Amniotic epithelial cell (primary cell): ENCODE measurements around the gene DGCR8.

Experiments
- DNase-seq: peaks from one replicate; pipeline ENCODE4 v3.0.0-alpha.2; 2010; ENCODE audit warnings: low read depth

Gene DGCR8

DNA sequence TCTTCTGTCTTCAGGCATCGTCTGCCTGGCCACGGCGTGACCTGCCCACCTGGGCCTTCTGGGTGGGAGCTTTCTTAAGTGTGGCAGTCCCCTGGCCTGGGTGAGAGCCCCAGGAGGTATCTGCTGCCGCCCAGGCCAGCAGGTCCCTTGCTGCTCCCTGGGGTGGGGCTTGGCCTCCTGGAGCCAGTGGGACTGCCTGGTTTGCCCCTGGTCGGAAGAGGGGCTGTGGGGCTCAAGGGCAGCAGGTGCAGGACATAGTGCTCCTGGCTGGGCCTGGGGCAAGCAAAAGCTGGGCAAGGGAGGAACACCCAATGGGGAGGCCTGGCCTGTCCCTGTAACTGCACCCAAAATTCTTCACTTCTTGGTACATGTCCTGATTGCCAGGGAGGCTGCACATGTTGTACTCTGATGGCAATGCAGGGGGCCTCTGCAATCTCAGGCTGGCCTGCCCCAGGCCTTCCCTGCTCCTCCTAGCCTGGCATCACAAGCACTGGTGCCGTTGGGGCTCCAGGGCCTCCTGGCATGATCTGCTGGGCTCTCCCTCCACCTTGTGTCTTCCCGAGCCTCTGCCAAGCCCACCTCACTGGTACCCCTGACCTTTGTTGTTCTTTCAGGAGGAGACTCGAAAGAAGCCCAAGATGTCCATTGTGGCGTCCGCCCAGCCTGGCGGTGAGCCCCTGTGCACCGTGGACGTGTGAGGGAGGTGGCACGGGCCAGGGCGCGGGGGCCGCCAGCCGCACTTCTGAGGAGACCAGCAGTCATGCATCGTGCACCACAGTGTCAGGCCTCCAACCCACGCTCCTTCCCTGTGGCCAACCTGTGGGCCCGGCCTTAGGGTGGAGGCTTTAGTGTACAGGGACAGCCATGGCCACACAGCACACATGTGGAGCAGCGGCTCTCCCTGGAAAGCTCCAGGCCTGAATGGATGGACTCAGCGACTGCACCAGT is 29.6 kb downstream of the DGCR8 start:
- DNase-seq, result no peak

DNA sequence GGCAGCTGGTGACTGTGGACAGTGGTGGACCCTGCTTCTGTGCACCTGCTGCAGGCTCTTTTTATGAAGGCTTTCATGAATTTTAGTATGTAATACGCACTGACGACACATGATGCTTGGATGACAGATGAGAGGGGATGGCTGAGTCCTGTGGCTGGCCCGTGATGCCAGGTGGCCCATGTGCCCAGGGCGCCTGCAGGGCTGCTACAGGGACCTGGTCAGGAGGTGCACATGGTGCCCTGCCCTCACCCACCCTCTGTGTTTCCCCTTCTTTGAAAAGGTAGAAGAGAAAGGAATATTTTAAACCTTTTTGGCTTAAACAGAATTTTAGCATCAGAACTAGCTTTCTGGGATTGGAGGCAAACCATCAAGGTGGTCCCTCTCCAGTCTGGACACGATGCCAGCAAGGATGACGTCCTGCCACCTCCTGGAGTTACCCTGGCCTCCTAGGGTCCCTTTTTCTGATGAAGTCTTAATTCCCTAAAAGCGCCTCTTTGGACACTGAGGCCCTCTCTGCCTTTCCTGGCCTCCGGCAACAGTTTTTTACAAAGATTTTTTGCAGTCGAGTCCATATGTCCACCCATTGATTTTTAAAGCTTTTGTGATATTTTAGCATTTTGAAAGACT is 30.4 kb downstream of the DGCR8 start:
- no peak for DNase-seq

DNA sequence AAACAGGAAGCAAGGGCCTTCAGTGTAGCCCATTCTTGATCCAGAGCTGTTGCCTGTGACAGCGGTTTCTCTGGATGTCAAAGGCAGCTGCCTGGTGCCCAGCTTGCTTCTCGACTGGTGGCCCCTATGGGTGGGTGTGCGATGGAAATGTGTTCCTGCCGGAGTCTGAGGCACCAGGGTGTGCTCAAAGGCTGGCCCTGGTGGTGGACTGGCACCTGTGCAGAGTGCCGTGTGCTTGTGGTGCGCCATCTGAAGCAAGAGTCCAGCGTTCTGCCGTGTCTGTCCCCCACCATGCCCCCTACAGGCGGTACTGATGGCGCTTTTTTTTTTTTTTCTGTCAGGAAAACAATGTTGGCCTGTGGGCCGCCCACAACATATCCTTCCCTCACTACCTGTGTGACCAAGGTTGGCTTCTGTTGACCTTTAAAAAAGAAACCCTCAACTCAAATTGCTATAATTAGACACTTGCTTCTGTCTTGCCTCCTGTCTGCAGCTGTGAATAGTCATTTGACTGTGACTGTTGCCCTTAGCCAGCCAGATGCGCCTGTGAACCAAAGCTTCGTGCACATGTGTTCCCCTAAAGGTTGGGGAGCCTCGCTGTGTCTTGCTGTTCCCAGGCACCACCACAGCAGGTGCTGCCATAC is 31.1 kb downstream of the DGCR8 start:
- DNase-seq, result peak; percentile 13

DNA sequence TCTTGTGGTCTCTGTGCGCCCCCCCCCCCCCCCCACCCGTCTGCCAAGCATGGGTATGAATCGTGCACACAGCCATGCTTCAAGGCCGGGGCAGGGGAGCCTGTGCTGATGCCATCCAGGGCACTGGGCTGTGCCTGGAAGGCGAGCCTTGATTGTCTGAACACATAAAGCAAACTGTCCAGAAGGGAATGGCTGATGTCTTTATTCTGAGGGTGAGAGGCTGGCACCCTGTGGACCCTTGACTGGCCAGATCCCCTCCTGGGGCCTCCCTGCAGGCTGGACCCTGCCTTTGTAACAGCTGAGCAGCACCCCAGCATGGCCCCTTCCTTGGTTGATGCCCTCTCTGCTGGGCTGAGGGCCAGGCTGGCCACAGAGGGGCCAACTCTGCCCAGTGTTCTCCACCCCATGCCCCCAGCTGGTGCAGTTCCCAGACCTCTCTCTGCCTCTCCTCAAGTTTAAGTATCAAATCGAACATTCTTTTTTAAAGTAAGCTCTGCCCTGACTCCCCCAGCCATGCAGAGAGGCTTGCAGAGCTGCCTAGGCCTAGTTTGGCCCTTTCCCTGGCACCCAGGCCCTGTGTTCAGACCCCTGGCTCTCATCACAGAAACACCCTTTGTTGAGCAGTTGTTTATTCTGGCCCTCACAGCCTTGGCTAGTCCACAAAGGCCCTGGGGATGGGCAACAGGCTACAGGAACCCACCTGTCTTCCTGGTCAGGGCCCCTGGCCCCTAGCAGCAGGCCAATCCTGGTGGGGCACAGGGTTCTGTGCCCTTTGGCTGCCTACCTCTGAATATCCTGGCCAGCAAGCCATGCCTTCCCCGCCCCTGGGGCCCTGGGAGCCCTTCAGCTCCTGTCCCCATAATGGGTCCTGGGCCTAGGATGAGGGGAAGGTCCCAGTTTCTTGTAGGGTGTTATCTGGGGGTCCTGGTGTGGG is 31.9 kb downstream of the DGCR8 start:
- no peak for DNase-seq

DNA sequence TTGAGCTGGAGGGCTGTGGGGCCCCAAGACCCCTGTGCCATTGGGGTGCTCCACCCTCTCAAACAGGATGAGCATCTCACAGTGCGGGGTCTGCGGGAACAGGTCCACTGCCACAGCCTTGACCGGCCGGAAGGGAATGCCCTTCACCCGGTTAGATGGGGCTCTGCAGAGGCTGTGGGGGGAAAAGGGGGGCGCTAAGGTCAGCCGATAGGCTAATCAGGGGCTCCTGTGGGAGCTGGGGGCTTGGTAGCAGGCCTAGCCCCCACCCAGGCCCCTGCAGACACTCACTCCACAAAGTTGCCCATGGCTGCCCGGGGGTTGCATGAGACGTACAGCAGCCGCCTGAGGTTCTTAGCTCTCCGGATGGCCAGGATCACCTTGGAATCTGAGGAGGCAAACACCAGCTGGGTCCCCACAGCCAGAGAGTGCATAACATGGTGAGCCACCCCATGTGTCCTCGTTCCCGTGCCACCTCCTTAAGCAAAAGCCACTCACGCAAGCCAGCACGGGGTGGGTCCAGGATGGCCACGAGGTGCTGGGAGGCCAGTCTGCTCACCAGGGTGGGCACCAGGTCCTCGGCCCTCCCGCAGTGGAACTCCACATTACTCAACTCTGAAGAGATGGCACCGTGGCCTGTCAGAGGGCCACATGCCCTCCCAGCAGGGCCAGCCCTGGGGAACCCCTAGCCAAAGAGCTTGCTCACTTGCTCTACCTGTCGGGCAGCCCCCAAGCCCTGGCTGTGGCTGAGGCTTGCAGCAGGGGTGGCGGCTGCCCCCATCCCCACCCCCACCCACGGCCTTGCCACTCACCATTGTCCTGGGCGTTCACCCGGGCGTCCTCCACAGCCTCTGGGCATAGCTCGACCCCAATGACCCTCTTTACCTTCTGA is 32.8 kb downstream of the DGCR8 start:
- no peak for DNase-seq

DNA sequence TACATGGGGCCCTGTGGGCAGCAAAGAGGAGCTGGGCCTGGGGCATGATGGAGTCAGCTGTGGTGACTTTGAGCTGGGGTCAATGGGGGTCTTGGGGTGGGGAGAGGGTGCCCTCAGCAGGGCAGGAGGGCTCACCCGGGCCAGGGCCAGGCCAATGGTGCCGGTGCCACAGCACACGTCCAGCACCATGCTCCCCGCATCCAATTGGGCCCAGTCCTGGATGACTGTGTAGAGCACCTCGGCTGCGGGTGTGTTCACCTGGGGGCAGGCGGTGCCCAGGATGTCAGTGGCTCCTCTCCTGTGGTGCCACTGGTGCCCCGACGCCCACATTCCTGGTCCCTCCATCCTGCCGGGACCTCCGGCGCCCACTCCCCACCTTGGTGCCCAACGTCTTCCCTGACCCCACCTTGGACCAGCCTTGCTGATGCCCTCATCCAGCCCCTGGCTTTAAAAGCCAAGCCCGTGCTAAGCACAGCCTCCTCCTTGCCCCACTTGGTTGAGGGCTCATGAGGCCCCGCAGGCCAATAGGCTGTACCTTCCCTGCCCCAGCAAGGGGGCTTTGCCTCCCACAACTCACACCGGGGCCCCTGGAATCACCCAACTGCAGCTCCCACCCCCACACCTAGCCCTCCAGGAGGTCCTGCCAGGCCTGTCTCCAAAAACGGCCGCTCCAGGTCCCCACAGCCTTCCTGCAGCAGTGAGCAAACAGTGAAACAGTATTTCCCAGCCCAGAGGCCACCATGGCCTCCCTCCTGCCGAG is 33.7 kb downstream of the DGCR8 start:
- no peak for DNase-seq

DNA sequence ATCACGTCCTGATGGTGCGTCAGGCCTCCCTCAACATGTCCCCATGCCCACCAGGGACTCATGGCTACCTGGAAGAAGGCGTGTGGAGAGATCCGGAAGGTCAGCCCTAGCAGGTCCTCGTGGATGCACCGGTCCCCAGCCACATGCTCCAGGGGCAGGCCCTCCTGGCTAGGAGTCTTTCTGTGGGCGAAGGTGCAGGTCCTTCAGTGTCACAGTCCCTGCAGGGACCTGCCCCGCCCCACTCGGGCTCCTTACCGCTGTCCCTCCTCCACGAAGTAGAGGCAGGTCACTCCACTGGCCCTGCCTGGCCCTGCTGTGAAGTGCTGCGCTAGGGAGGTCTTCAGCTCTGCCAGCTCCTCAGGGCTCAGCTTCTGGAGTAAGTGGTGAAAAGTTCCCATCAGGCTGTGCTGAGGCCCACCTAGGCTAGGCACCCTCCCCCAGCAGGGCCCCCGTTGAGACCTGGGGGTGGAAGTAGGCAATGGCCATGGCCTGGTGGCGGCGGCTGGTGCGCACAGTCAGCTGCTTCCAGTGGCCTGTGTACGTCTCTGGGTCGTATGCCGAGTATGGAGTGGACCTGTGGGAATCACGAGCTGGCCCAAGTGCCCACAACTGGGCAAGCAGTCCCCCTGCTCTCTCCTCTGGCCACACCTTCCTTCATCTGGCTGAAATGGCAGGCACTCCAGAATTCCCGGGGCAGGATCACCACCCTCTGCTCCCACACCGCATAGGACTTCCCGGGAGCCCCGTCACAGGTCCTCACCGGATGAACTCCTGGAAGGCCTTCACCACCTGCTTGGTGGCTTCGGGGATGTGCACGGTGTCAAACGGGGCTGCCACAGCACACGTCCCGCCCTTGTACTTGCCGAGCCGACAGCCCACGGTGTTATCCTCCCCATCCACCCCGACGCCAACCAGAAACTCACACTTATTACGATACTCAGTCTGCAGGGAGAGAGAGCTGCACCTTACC is 34.8 kb downstream of the DGCR8 start:
- DNase-seq, result no peak

DNA sequence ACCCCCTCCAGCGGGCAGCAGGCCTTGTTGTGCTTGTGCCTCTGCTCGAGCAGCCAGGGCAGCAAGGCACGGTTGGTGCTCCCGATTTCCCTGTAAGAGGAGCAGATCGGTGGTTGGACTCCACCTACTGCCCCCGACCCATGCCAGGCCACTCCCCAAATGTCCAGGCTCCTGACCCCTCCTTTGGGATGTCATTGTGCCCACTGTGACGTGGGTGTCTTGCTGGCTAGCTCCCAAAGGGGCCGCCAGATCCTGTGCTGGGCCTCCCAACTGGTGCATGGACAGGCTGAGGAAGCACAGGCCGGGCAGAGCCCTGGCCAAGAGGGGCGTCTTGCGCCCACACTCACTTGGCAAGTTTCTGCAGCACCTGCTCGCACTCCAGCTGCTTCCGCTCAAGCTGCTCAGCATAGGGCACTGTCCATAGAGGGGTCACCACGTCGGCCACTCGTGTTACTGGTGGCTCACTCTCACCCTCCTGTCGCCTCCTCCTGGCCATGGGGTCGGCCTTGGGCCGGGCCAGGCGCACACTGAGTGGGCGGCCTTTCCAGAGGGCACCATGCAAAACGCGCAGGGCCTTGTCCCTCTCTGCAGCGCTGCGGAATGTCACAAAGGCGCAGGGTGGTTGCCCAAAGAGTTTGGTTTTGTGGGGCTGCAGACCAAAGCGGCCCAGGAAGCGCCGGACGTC is 35.8 kb downstream of the DGCR8 start, which contains the start of gene RANBP1:
TSS of gene RANBP1 (plus strand) at position 414 of the 685 bp plus-strand sequence. CDS start at position 495, 81 bp downstream.
- no peak for DNase-seq

DNA sequence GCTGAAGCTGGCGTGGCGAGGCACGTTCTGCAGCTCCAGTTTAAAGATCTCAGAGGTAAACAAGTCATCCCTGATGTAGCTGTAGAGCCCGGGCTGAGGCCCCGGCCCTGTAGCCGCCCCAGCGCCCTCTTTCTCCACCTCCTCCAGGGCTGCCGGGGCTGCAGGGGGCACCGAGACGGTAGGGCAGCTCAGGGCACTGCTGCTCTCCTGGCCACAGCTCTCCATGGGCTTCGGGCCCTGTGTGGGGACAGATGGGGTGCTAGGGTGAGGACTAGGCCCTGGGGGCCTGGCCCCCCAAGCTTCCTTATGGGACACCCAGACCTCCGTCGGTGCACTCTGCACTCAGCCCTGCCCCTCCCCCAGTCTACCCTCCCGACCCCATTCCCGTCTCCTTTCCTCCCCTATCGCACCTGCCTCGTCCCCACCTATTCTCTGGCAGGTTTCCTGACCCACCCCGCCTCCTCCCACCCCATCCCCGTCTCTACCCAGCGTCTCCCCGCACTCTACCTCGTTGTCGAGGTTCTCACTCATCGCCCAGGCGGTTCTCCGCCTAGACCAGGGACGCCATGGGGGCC is 36.4 kb downstream of the DGCR8 start:
- no peak for DNase-seq

DNA sequence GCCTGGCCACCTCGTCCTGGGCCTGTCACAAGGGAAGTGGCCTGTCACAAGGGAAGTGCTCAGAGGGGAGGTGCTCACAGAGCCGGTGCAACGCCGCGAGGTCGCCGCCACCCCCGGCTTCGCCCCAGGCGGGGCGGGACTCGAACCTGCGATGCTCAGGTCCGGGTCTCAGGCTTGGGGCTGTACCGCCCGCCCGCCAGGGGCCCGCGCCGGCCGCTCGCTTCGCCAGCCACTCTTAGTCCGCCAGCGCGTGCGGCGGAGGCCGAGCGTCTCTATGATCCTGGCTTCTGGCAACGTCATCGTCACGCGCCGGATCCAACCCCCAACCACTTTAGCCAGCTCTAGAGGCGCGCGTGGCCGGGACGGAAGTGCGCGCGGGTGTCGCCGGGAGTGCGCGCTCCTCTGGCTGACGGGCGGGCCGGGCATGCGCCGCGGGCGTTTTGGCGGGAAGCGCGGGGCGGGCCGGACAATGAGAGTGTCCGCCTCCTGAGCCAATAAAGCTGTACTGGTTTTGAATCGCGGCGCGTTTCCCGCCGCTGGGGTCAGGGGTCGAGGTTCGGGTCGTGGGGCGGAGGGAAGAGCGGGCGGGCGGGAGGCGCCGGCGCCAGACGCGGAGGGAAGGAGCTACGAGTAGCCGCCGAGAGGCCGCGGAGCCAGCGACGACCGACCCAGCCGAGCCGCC is 37.1 kb downstream of the DGCR8 start, which contains the start of gene TRMT2A:
TSS of gene TRMT2A (minus strand) at position 276 of the 682 bp plus-strand sequence. CDS start 320 bp downstream, outside the sequence.
- peak; percentile 97 for DNase-seq

DNA sequence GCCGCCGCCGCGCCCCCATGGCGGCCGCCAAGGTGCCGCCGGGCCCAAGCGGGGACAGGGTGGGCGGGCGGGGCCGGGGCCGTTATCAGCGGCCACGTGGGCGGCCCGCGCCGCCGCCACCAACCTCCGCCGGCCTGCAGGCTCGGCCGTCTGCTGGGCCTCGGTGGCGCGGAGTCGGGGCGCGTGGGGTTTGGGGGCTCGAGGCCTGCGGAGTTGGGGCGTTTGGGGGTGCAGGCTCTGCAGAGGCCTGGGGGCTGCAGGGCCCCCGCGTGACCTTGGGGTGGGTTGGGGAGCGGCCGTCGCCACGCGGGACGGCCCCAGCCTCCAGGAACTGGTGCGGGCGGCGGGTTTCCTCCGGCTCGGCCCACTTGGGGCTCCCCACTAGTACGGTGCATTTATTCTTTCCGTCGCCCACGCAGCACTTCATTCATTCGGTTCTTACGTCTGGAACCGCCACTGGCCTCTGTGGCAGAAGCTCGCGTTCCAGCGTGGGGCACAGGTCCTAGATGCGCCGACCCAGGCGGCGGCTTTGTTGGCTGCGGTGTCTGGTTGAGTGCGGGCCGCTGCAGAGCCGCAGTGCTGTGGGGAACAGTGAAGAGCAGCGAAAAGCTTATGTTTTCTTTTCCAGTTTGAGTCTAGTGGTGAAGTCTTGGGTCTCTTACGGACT is 37.7 kb downstream of the DGCR8 start:
- peak; percentile 13 for DNase-seq

DNA sequence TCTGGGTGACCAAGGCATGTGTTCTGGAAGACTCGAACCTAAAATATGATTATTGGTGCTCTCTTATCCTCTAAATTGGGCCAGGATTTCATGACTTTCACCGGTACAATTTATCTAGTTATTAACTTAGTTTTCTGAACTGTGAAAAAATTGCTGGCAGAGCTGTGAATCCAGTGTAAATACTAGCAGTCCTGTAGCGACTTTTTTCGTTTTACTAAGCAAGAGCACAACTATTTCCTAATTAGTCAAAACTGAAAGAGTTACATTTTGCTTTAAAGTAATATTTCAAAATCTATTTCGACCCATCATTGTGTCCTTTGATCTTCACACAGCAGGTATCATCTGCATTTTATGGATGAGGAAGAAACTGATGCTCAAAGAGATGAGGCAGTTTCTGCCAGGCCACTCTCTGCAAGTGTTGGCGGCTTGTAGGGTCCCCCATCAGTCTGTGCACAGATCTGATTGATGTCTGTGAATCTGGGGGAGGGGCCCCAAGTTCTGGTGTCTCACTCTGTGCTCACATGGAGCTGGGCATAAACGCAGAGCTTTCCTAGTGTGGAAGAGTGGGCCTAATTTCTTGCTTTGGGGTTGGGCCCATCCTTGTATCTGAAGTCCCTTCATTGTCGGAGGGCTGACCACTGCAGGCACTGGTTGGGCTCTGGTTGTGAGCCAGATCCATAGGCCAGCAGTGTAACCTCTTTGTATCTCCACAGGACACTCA is 38.4 kb downstream of the DGCR8 start:
- no peak for DNase-seq

DNA sequence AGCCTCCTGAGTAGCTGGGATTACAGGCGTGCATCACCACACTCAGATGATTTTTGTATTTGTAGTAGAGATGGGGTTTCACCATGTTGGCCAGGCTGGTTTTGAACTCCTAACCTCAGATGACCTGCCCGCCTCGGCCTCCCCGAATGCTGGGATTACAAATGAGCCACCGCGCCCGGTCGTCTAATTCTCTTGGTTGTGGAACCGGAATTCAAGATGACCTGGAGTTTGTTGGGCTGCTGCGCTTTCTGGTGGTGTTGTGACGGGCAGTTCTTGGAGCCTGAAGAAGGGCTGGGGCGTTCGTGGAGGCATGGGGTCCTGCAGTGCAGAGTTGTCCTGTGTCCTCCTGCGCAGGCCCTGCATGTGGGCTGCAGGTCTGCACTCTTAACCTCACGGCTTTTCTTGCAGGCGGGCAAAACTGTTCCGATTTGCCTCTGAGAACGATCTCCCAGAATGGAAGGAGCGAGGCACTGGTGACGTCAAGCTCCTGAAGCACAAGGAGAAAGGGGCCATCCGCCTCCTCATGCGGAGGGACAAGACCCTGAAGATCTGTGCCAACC is 41.9 kb downstream of the DGCR8 start:
- no peak for DNase-seq

DNA sequence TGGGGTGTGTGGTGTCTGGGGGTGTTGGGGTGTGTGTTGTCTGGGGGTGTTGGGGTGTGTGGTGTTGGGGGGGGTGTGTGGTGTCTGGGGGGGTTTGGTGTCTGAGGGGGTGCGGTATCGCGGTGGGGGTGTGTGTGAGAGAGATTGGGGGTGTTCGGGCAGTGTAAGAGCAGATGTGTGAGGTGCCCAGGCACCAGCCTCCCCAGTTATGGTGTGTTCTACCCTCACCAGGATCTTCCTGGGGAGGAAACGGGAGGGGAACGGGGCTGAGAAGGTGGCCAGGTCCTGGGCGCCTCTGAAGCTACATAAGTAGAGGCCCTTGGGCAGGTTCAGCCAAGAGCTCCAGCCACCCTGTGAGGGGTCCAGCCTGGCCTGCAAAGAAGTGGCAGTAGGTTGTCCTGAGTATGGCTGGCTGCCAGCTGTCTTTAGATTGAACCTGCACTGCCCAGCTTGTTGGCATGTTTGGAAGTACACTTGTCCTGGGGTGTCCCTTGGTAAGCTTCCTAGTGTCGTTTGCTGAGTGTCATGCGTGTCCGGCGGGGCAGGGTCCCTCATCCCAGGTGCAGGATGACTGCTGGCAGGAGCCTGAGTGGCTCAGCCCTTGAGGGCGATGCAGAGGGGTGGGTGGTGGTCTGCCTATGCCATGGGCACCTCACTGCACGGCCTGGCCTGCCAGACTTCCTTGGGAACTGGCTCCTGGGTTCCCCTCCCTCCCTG is 43.5 kb downstream of the DGCR8 start:
- no peak for DNase-seq
